Stimulated activated CD4-positive, alpha-beta T cell treated with anti-CD3 and anti-CD28 coated beads, Interleukin-1b, Interleukin-23, amount 100 ng/mL, for 1 hour (primary cell): ENCODE measurements around the gene TUBA1C.
"Not testable (repeated sequence)": the region's sequence is repeated elsewhere in the genome, so short reads cannot be mapped to it uniquely, and the experiment has no call there.

Source experiments
- DNase-seq, 2 donors: peaks; one replicate each; pipeline ENCODE4 v3.0.0-alpha.2; 2020; ENCODE audit warnings: low read depth in 2 of 2

TUBA1C gene

DNA sequence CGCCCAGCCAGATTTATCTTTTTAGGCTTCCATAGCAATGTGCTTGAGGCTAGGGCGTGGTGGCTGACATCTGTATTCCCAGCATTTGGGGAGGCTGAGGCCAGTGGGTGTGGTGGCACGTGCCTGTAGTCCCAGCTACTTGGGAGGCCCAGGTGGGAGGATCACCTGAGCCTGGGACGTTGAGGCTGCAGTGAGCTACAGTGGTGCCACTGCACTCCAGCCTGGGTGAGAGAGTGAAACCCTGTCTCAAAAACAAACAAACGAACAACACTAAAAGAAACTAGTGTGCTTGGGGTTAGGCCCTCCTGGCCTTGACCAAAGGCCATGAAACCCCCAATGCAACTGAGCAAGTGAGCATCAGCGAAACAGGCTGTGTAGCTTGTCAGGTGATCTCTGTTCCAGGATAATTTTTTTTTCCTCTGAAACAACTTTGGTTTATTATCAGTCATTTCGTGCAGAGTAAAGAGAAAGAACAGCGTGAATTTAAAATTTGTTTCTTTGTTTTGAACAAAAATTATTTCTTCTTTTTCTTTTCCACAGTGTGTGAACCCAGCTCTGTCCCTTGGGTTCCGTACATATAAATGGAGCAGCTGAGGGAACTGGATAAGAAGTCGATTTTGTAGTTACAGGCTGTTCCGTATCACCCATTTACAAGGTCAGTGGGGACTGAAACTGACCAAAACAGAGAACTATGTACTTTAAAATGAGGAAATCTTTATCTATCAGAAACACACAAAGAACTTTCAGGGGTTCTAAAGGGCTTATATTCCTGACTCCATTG is 8.8 kb upstream of the TUBA1C start:
- DNase-seq = no peak

- not testable (repeated sequence) for DNase-seq
Observed at GRCh38 chr12:49257508-49258184, 7.2 kb upstream of the TUBA1C start.

- no peak for DNase-seq
Observed at GRCh38 chr12:49259452-49259851, 5.4 kb upstream of the TUBA1C start.

DNA sequence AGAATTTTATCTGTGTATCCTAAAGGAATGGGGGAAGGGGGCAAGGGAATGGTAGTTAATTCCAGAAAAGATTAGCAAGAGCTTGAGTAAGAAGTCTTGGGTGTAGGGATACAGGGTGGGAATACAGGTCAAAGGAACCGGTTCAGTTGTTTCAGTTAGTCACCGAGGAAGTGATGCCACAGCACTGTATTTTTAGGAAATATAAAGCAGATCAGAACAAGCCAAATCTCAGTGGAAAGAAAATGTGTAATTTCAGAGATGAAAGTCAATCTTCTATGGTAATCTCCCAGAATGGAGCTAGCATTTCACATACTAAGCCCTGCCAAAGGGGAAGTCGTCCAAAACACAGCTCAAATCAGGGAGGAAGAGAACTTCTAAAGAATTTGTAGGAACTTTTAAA is 4.7 kb upstream of the TUBA1C start:
- DNase-seq = no peak

GRCh38 chr12:49260571-49261363 is 4.1 kb upstream of the TUBA1C start:
- DNase-seq = no peak

- no peak for DNase-seq
Observed at GRCh38 chr12:49261721-49262120, 3.2 kb upstream of the TUBA1C start.

- DNase-seq = no peak
Observed at GRCh38 chr12:49263400-49263763, 1.5 kb upstream of the TUBA1C start.

GRCh38 chr12:49264466-49264872 is 413 bp upstream of the TUBA1C start:
- peak in 1 of 2 donors; percentile 18 for DNase-seq

DNA sequence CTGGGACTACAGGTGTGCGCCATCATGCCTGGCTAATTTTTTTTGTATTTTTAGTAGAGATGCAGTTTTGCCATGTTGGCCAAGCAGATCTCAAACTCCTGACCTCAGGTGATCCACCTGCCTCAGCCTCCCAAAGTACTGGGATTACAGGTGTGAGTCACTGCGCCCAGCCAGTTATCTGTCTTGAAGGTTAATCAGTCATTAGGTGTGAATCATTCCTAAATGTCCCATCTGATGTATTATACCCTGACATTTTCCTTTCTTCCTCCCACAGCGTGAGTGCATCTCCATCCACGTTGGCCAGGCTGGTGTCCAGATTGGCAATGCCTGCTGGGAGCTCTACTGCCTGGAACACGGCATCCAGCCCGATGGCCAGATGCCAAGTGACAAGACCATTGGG is 4.3 kb downstream of the TUBA1C start:
- DNase-seq = not testable (repeated sequence)

- no peak for DNase-seq
Observed at GRCh38 chr12:49272790-49273725, 8.2 kb downstream of the TUBA1C start.

- DNase-seq = no peak
Observed at GRCh38 chr12:49273726-49274395, 9.0 kb downstream of the TUBA1C start.

DNA sequence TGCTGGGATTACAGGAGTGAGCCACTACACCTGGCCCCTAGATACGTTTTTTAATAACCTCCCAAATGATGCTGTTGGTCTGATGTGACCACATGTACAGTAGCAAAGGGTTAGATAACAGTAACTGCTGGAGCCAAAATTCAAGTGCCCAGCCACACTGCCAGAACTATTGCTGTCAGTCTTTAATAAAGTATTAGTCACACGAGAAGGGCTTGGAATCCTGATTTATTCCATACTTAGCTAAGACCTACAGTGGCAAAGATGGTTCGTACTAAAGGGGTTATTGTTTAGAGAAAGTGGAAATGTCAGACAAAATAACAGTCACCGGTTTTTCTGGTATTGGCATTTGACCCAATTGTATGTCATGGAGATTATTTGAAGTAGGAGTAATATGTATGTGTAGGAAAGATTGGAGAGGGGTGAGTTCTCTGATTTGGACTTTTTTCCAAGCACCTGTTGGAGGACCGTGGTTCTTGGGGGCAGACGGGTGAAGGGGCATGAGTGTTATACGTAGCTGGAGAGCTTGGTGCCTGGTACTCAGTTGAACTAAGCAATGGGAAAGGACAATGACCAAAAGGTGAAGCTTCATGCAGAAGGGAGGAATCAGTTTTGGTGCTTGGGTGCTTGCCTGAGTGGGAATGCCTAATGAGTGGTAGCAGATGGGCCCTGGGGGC is 9.7 kb downstream of the TUBA1C start:
- DNase-seq = no peak

DNA sequence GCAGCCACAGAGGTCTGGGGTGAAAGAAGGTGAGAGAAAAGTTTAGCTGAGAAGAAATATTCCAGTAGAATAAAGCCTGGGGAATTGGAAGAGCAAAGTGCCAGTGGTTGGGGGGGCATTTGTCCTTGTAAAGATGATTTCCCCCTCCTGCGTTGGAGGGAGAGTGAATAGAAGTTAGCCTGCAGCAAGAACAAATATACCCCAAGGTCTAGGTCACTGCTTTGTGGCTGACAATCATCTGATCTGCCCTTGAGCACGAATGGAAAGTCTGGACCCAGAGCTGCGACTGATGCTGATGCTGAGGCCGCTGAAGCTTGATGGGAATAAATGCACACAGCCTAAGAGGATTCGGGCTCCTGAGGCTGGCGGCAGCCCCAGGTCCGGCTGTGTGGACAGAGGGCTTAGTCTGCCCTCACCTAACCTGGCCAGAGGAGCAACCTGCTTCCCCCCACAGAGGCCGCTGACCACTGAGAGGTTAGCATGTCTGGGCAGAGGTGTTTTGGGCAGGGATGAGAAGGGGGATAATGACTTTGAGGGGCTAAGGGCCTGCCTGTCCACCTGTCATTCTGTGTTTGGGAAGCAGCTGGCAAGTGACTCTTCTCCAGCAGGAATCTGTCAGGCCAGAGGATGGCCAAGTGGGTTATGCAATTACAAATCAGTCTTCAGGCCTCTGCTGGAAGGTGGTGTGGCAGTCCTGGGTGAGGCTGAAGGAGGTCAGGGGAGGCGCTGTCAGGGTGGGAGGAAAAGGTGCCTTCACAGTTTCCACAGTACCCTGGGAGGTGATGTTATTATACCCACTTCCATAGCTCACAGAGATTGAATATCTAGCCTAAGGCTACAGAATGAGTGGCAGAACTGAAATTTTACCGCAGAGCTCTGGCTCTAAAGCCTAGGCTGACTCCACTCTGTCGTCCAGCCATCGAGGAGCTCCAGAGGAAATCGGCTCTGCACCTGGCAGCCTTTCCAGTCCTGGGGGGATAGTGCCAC is 11.7 kb downstream of the TUBA1C start:
- no peak for DNase-seq

- no peak for DNase-seq
Observed at GRCh38 chr12:49277466-49277865, 12.6 kb downstream of the TUBA1C start.

- no peak for DNase-seq
Observed at GRCh38 chr12:49279706-49280159, 14.9 kb downstream of the TUBA1C start.

- not testable (repeated sequence) for DNase-seq
Observed at GRCh38 chr12:49280545-49280944, 15.7 kb downstream of the TUBA1C start.

- no peak for DNase-seq
Observed at GRCh38 chr12:49282302-49282701, 17.4 kb downstream of the TUBA1C start.

DNA sequence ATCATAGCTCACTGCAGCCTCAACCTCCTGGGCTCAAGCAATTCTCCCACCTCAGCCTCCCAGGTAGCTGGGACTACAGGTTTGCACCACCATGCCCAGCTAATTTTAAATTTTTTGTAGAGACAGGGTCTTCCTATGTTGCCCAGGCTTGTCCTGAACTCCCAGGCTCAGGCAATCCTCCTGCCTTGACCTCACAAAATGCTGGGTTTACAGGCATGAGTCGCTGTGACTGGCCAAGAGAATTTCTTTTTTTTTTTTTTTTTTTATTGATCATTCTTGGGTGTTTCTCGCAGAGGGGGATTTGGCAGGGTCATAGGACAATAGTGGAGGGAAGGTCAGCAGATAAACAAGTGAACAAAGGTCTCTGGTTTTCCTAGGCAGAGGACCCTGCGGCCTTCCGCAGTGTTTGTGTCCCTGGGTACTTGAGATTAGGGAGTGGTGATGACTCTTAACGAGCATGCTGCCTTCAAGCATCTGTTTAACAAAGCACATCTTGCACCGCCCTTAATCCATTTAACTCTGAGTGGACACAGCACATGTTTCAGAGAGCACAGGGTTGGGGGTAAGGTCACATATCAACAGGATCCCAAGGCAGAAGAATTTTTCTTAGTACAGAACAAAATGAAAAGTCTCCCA is 18.0 kb downstream of the TUBA1C start:
- not testable (repeated sequence) for DNase-seq
